Ammon's horn (tissue), 1 donor: ENCODE results near the gene GOLGA6D.
A peak's percentile ranks its signal among the peaks of the same experiment; 100 is the strongest.
"Not testable (repeated sequence)": the region's sequence is repeated elsewhere in the genome, so short reads cannot be mapped to it uniquely, and the experiment has no call there.

Experiments
- DNase-seq: peaks from one replicate; pipeline ENCODE4 v3.0.0-alpha.2; 2016; ENCODE audit warnings: low spot score

The GOLGA6D gene

DNA sequence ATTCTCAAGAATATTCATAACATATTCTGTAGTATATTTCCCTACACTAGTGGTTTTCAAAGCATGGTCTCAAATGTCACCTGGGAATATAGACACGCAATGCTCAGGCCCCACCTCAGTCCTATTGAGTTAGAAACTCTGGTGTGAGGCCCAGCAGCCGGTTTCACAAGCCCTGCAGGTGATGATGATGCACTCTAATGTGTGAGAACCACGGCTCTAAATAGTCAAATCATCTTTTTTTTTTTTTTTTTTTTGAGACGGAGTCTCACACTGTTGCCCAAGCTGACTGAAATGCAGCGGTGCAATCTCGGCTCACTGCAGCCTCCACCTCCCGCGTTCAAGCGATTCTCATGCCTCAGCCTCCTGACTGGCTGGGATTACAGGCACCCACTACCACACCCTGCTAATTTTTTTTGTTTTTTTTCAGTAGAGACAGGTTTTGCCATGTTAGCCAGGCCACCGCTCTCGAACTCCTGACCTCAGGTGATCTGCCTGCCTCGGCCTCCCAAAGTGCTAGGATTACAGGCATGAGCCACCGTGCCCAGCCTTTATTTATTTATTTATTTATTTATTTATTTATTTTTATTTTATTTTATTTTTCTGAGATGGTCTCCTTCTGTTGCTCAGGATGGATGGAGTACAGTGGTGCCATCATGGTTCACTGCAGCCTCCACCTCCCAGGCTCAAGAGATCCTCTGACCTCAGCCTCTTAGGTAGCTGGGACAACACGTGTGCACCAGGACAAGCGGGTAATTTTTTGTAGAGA, 51.2 kb downstream of the GOLGA6D start:
- DNase-seq, result not testable (repeated sequence)

DNA sequence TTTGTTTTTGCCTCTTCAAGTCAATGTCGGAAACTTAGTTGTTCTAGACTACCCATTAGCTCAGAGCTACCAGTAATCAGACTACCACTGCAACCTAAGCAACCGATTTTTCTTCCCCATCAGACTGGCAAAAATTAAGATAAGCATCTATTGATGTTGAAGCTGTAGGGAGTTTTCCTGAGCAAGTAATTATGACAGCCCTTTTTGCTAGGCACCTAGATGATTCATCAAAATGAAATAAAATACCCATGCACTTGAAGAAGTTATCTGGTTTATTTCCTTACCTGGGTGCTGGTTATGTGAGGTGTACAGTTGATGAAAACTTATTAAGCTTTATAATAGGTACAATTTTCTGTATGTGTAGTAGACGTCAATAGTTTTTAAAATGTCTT, 52.7 kb downstream of the GOLGA6D start:
- DNase-seq, result no peak

DNA sequence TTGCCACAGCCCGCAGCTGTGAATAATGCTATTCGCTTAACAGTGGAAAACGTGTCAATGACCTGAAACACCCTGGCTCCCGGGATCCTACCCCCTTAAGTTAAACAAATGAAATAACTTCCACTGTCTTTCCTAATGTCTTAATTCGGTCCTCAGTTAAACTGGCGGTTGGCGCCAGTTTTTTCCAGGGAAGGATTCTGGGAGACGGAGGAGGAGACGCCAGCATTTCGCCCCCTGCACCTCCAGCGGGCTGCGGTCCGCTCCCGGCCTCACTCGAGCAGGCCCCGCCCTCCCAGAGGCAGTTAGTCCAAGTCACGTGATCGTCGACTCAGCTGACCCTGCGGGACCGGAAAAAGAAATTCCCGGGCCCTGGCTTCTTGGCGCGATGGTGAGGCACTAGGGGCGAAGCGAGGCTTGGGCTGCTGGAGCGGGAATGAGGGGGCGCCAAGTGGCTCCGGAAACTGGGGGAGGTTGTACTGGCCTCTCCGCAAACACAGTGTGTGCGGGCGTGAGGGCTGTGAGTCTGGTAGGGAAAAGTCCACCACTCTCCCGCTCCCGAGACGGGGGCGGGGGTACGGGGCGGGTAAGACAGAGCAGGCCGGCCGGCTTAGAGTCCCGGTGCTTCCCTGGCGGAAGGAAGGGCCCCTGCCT, 53.2 kb downstream of the GOLGA6D start, which contains the start of gene COMMD4:
COMMD4 (plus strand) TSS at position 359 of the 651 bp plus-strand sequence; CDS start at position 386, 27 bp downstream.
- DNase-seq, result peak; percentile 94

DNA sequence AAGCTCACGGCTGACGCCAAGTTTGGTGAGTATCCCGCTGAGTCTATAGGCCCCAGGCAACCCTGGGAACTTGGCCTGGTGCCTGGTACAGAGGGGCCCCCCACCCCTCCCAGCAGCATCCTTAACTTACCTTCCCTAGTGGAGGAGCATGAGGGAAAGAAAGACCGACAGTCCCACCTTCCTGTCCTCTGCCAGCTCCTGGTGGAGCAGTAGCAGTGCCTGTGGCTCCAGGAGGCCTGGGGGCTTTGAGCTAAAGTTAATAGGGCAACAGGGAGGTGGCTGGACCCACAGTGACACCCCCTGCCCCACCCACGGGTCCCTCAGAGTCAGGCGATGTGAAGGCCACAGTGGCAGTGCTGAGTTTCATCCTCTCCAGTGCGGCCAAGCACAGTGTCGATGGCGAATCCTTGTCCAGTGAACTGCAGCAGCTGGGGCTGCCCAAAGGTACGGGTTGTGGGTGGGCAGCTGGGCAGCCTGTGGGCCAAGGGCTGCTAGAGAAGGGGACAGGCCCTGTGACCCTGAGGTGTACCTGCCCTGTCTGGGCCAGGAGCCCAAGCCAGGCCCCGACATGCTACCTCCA, 56.1 kb downstream of the GOLGA6D start:
- no peak for DNase-seq

- no peak for DNase-seq
These were observed 57.1 kb downstream of the GOLGA6D start for GRCh38 chr15:75339531-75340240.

GRCh38 chr15:75342221-75342620, 59.6 kb downstream of the GOLGA6D start:
- DNase-seq, result no peak

- DNase-seq, result not testable (repeated sequence)
These were observed 61.3 kb downstream of the GOLGA6D start for GRCh38 chr15:75343953-75344352.
